H9 (cell line): ENCODE results near the gene LHFPL6. TPM values are rescaled to one million over a fixed set of nuclear protein-coding genes. Genes with fewer than 3 reads are reported as not detected.

Experiments used
- DNase-seq: peaks from one replicate; pipeline ENCODE4 v3.0.0-alpha.2; 2017
- H2AFZ ChIP-seq: one replicate; pipeline ENCODE4 v1.6.1; 2013; ENCODE audit warnings: mild to moderate bottlenecking, low read length, control low read depth, moderate library complexity
- H2AK5ac ChIP-seq: 2 replicates; pipeline ENCODE4 v1.6.1; 2013; ENCODE audit warnings: low read length, control low read depth, mixed read lengths; ENCODE audit not compliant: insufficient read length
- H2BK120ac ChIP-seq: one replicate; pipeline ENCODE4 v1.6.1; 2013; ENCODE audit warnings: low read depth, mild to moderate bottlenecking, low read length, control low read depth, inconsistent platforms; ENCODE audit not compliant: poor library complexity, severe bottlenecking
- H2BK12ac ChIP-seq: 2 replicates; pipeline ENCODE4 v1.6.1; 2013; ENCODE audit warnings: low read length, control low read depth, mixed read lengths, low read depth; ENCODE audit not compliant: insufficient read length
- H2BK15ac ChIP-seq: 2 replicates; pipeline ENCODE4 v1.6.1; 2013; ENCODE audit warnings: low read depth, low read length, control low read depth
- H2BK20ac ChIP-seq: one replicate; pipeline ENCODE4 v1.6.1; 2013; ENCODE audit warnings: low read depth, mild to moderate bottlenecking, low read length, control low read depth, inconsistent platforms; ENCODE audit not compliant: poor library complexity, severe bottlenecking
- H2BK5ac ChIP-seq: 2 replicates; pipeline ENCODE4 v1.6.1; 2013; ENCODE audit warnings: low read length, control low read depth, mixed read lengths; ENCODE audit not compliant: insufficient read length
- H3K14ac ChIP-seq: 2 replicates; pipeline ENCODE4 v1.6.1; 2013; ENCODE audit warnings: low read length, control low read depth; ENCODE audit not compliant: insufficient read depth
- H3K18ac ChIP-seq: 2 replicates; pipeline ENCODE4 v1.6.1; 2013; ENCODE audit warnings: low read depth, mild to moderate bottlenecking, mixed read lengths, low read length, control low read depth; ENCODE audit not compliant: insufficient read length
- H3K23ac ChIP-seq: 2 replicates; pipeline ENCODE4 v1.6.1; 2013; ENCODE audit warnings: low read length, control low read depth, mixed read lengths, low read depth; ENCODE audit not compliant: insufficient read length
- H3K23me2 ChIP-seq: 2 replicates; pipeline ENCODE4 v1.6.1; 2013; ENCODE audit warnings: low read depth, mild to moderate bottlenecking, mixed read lengths, low read length, control low read depth; ENCODE audit not compliant: insufficient read length, poor library complexity, severe bottlenecking
- H3K27ac ChIP-seq: 2 replicates; pipeline ENCODE4 v1.5.1; 2013; ENCODE audit warnings: low read length, control low read depth, mixed read lengths, low read depth; ENCODE audit not compliant: insufficient read length
- H3K27me3 ChIP-seq: 2 replicates; pipeline ENCODE4 v1.6.1; 2013; ENCODE audit warnings: low read length, control low read depth, inconsistent platforms; ENCODE audit not compliant: insufficient read depth
- H3K4ac ChIP-seq: 2 replicates; pipeline ENCODE4 v1.6.1; 2013; ENCODE audit warnings: low read depth, mild to moderate bottlenecking, control low read depth, inconsistent platforms, low read length, moderate library complexity
- H3K4me1 ChIP-seq: 2 replicates; pipeline ENCODE4 v1.6.1; 2013; ENCODE audit warnings: low read length, control low read depth, inconsistent platforms; ENCODE audit not compliant: insufficient read depth
- H3K4me2 ChIP-seq: 2 replicates; pipeline ENCODE4 v1.6.1; 2013; ENCODE audit warnings: low read length, control low read depth, mixed read lengths; ENCODE audit not compliant: insufficient read length, insufficient read depth
- H3K56ac ChIP-seq: 2 replicates; pipeline ENCODE4 v1.6.1; 2013; ENCODE audit warnings: low read depth, mild to moderate bottlenecking, mixed read lengths, low read length, control low read depth; ENCODE audit not compliant: insufficient read length
- H3K79me1 ChIP-seq: 2 replicates; pipeline ENCODE4 v1.6.1; 2013; ENCODE audit warnings: low read depth, mild to moderate bottlenecking, moderate library complexity, low read length, control low read depth, inconsistent platforms; ENCODE audit not compliant: insufficient read depth, poor library complexity, severe bottlenecking
- H3K79me2 ChIP-seq: 2 replicates; pipeline ENCODE4 v1.6.1; 2013; ENCODE audit warnings: low read length, control low read depth, inconsistent platforms; ENCODE audit not compliant: insufficient read depth
- H3K9ac ChIP-seq: 2 replicates; pipeline ENCODE4 v1.6.1; 2013; ENCODE audit warnings: low read length, control low read depth, mixed read lengths; ENCODE audit not compliant: insufficient read length; ENCODE audit errors: extremely low read depth
- H3K9me3 ChIP-seq: one replicate; pipeline ENCODE4 v1.6.1; 2013; ENCODE audit warnings: low read depth, low read length, inconsistent platforms; ENCODE audit not compliant: control insufficient read depth
- H3T11ph ChIP-seq: one replicate; pipeline ENCODE4 v1.6.1; 2013; ENCODE audit warnings: mild to moderate bottlenecking, low read length, control low read depth, inconsistent platforms
- H4K20me1 ChIP-seq: one replicate; pipeline ENCODE4 v1.6.1; 2013; ENCODE audit not compliant: control insufficient read depth, insufficient read length, insufficient read depth
- H4K5ac ChIP-seq: 2 replicates; pipeline ENCODE4 v1.6.1; 2013; ENCODE audit warnings: low read depth, mild to moderate bottlenecking, mixed read lengths, low read length, control low read depth; ENCODE audit not compliant: insufficient read length
- H4K8ac ChIP-seq: replicated peaks from 2 replicates; pipeline ENCODE4 v1.6.1; 2013; ENCODE audit warnings: low read length, control low read depth, mixed read lengths, low read depth; ENCODE audit not compliant: insufficient read length
- H4K91ac ChIP-seq: 2 replicates; pipeline ENCODE4 v1.6.1; 2013; ENCODE audit warnings: low read depth, mild to moderate bottlenecking, moderate library complexity, mixed read lengths, low read length, control low read depth; ENCODE audit not compliant: insufficient read length
- H3K27ac Mint-ChIP-seq, 3 experiments: 2 replicates in 2 of 3; 3 replicates in 1 of 3; pipeline ENCODE4 v1.8.0; 2020 to 2021; ENCODE audit warnings: mixed read lengths in 3 of 3, mild to moderate bottlenecking in 1 of 3, moderate library complexity in 1 of 3
- H3K27me3 Mint-ChIP-seq: 2 replicates; pipeline ENCODE4 v1.8.0; 2021; ENCODE audit warnings: low read depth, mild to moderate bottlenecking, moderate library complexity, mixed read lengths
- H3K36me3 Mint-ChIP-seq, 3 experiments: 2 replicates in 2 of 3; 3 replicates in 1 of 3; pipeline ENCODE4 v1.8.0; 2020 to 2021; ENCODE audit warnings: low read depth in 3 of 3, mixed read lengths in 3 of 3; ENCODE audit not compliant: insufficient read depth in 1 of 3
- H3K4me1 Mint-ChIP-seq, 2 experiments: 2 replicates each; pipeline ENCODE4 v1.8.0; 2020; ENCODE audit warnings: mixed read lengths in 2 of 2
- H3K4me3 Mint-ChIP-seq, 2 experiments: 2 replicates in 1 of 2; 3 replicates in 1 of 2; pipeline ENCODE4 v1.8.0; 2020 to 2021; ENCODE audit warnings: mild to moderate bottlenecking in 2 of 2, mixed read lengths in 2 of 2, moderate library complexity in 1 of 2
- H3K9me3 Mint-ChIP-seq, 2 experiments: 2 replicates in 1 of 2; 3 replicates in 1 of 2; pipeline ENCODE4 v1.8.0; 2020; ENCODE audit warnings: mild to moderate bottlenecking in 2 of 2, mixed read lengths in 2 of 2, moderate library complexity in 1 of 2
- WGBS: extraction: QIAGEN DNeasy Blood & Tissue Kit; methylation state at CpG from one replicate; pipeline ENCODE4 v1.1.7; 2013; ENCODE audit warnings: missing lambda C conversion rate, low lambda C conversion rate, mixed read lengths; ENCODE audit not compliant: insufficient read length; ENCODE audit errors: extremely low coverage; 5-methylcytosine and 5-hydroxymethylcytosine counted together
- total RNA-seq: library from RNA; stranded (reverse); gene quantifications from 2 replicates; pipeline ENCODE4 v1.2.1, GENCODE V29; 2021
- TF ChIP-seq, protein P1 (sequence below): fragments of 200-600 bp; sonication (generic); conservative IDR thresholded peaks from 3 replicates; pipeline ENCODE4 v1.8.0; 2021; ENCODE audit warnings: antibody characterized with exemption, mild to moderate bottlenecking

The LHFPL6 gene
- total RNA-seq, 1 experiment from 2014 or later: 3.5 TPM

DNA sequence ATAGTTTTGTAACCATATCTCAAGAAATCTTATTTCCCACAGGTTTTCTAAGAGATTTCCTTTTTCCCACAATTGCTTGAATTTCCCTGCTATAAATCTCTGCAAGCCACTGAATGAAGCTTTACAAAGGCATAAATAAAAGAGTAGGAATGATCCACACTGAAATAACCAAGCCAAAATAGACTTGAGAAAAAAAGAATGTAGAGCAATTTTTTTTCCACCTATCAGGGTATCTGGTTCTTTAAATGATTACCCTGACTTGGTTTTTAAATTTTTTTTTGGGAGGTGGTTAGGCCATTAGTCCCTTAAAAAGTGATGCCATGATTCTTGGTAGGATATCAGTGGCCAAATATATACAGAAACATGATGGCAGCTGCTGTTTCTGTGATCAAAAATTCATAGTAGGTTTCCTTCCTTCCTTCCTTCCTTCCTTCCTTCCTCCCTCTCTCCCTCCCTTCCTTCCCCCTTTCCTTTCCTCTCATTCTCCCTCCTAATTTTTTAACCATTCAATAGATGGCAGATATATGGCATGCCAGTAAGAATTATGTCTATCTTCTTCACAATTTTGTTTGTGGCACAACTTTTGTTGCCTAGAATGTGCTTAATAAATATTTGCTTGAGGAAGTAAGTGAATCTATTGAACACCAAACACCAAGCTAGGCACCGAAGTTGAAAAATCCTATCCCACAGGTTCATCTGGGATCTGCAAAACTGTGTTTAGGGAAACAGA lies 233.7 kb downstream of the LHFPL6 start:
- Histone ChIP-seq H3K23ac (no peak overlapping the region), H4K8ac (no peak overlapping the region), H2AK5ac (no peak overlapping the region), H3K4me2 (no peak overlapping the region), H2BK120ac (no peak overlapping the region), H3K4me1 (no peaks in the 10 kb centered on the region), H3T11ph (no peak overlapping the region), H3K56ac (no peak overlapping the region), H3K14ac (no peak overlapping the region), H4K20me1 (no peaks in the 10 kb centered on the region), H3K79me1 (no peaks in the 10 kb centered on the region), H2BK15ac (no peak overlapping the region), H4K5ac (no peak overlapping the region), H2BK20ac (no peak overlapping the region), H3K9me3 (no peaks in the 10 kb centered on the region), H2BK12ac (no peak overlapping the region), H3K27me3 (no peaks in the 10 kb centered on the region), H4K91ac (no peak overlapping the region), H3K79me2 (no peaks in the 10 kb centered on the region), H3K27ac (no peak overlapping the region), H2BK5ac (no peak overlapping the region), H3K4ac (no peak overlapping the region), H2AFZ (no peak overlapping the region), H3K9ac (no peak overlapping the region), H3K18ac (no peak overlapping the region), H3K23me2 (no peaks in the 10 kb centered on the region)
- no peak overlapping the region for H3K4me3 Mint-ChIP-seq
- H3K4me1 Mint-ChIP-seq: peaks cover 9 to 11% of the 10 kb centered on the region in 2 experiments
- H3K27ac Mint-ChIP-seq: no peak overlapping the region
- H3K9me3 Mint-ChIP-seq: no peaks in the 10 kb centered on the region
- no peak for DNase-seq
- TF ChIP-seq, protein P1, sequence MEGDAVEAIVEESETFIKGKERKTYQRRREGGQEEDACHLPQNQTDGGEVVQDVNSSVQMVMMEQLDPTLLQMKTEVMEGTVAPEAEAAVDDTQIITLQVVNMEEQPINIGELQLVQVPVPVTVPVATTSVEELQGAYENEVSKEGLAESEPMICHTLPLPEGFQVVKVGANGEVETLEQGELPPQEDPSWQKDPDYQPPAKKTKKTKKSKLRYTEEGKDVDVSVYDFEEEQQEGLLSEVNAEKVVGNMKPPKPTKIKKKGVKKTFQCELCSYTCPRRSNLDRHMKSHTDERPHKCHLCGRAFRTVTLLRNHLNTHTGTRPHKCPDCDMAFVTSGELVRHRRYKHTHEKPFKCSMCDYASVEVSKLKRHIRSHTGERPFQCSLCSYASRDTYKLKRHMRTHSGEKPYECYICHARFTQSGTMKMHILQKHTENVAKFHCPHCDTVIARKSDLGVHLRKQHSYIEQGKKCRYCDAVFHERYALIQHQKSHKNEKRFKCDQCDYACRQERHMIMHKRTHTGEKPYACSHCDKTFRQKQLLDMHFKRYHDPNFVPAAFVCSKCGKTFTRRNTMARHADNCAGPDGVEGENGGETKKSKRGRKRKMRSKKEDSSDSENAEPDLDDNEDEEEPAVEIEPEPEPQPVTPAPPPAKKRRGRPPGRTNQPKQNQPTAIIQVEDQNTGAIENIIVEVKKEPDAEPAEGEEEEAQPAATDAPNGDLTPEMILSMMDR: no peak
- no CpG with 5 or more reads among the region's 1 CpG for WGBS
- H3K36me3 Mint-ChIP-seq: no peaks in the 10 kb centered on the region
- peaks cover 100% of the 10 kb centered on the region for H3K27me3 Mint-ChIP-seq
